Astrocyte (in vitro differentiated cells and primary cell): ENCODE results near the gene MFF. TPM values are rescaled to one million over a fixed set of nuclear protein-coding genes. Genes with fewer than 3 reads are reported as not detected.
A peak's percentile ranks its signal among the peaks of the same experiment; 100 is the strongest.
"Not testable (repeated sequence)": the region's sequence is repeated elsewhere in the genome, so short reads cannot be mapped to it uniquely, and the experiment has no call there.

Experiments
- DNase-seq: peaks from one replicate; pipeline ENCODE4 v3.0.0-alpha.2; 2010; ENCODE audit warnings: low read depth
- FAIRE-seq: peaks from 2 replicates; lab custom pipeline; 2011; peaks lifted over from hg19 to GRCh38; lab: Jason Lieb, UNC
- H2AFZ ChIP-seq: 2 replicates; pipeline ENCODE4 v1.6.0; 2012; ENCODE audit warnings: low read depth, low read length, inconsistent platforms
- H3K27ac ChIP-seq: 2 replicates; pipeline ENCODE4 v1.5.1; 2011; ENCODE audit warnings: low read depth, low read length, inconsistent platforms
- H3K27me3 ChIP-seq: 2 replicates; pipeline ENCODE4 v1.6.0; 2011; ENCODE audit warnings: low read length, inconsistent platforms; ENCODE audit not compliant: insufficient read depth
- H3K36me3 ChIP-seq: 2 replicates; pipeline ENCODE4 v1.5.1; 2011; ENCODE audit warnings: low read length, inconsistent platforms; ENCODE audit not compliant: insufficient read depth
- H3K4me1 ChIP-seq: 2 replicates; pipeline ENCODE4 v1.5.1; 2011; ENCODE audit warnings: low read length, inconsistent platforms; ENCODE audit not compliant: insufficient read depth
- H3K4me2 ChIP-seq: 2 replicates; pipeline ENCODE4 v1.6.0; 2012; ENCODE audit warnings: low read length, inconsistent platforms
- H3K4me3 ChIP-seq: 2 replicates; pipeline ENCODE4 v1.5.1; 2011; ENCODE audit warnings: low read depth, mild to moderate bottlenecking, low read length, inconsistent platforms; ENCODE audit not compliant: insufficient read depth
- H3K79me2 ChIP-seq: 2 replicates; pipeline ENCODE4 v1.6.0; 2012; ENCODE audit warnings: mild to moderate bottlenecking, low read length, inconsistent platforms; ENCODE audit not compliant: insufficient read depth
- H3K9ac ChIP-seq: 2 replicates; pipeline ENCODE4 v1.6.0; 2012; ENCODE audit warnings: mild to moderate bottlenecking, low read length, inconsistent platforms
- H3K9me3 ChIP-seq: 2 replicates; pipeline ENCODE4 v1.5.1; 2012; ENCODE audit warnings: low read depth, mild to moderate bottlenecking, low read length, inconsistent platforms; ENCODE audit not compliant: insufficient read depth
- H4K20me1 ChIP-seq: 2 replicates; pipeline ENCODE4 v1.6.0; 2012; ENCODE audit warnings: low read length, inconsistent platforms; ENCODE audit not compliant: insufficient read depth
- H3K27ac Mint-ChIP-seq: one replicate; pipeline ENCODE4 v1.8.0; 2021; ENCODE audit warnings: mild to moderate bottlenecking, mixed read lengths; ENCODE audit not compliant: unreplicated experiment
- H3K27me3 Mint-ChIP-seq: one replicate; pipeline ENCODE4 v1.8.0; 2021; ENCODE audit warnings: low read depth, mixed read lengths; ENCODE audit not compliant: unreplicated experiment
- H3K36me3 Mint-ChIP-seq: one replicate; pipeline ENCODE4 v1.8.0; 2021; ENCODE audit warnings: low read depth, mixed read lengths; ENCODE audit not compliant: unreplicated experiment
- H3K4me1 Mint-ChIP-seq: one replicate; pipeline ENCODE4 v1.8.0; 2021; ENCODE audit warnings: low read depth, mixed read lengths; ENCODE audit not compliant: unreplicated experiment
- H3K4me3 Mint-ChIP-seq: one replicate; pipeline ENCODE4 v1.8.0; 2021; ENCODE audit warnings: mild to moderate bottlenecking, moderate library complexity, mixed read lengths; ENCODE audit not compliant: unreplicated experiment
- H3K9me3 Mint-ChIP-seq: one replicate; pipeline ENCODE4 v1.8.0; 2021; ENCODE audit warnings: mild to moderate bottlenecking, mixed read lengths; ENCODE audit not compliant: unreplicated experiment
- EZH2 ChIP-seq: IDR thresholded peaks from 2 replicates; pipeline ENCODE4 v1.6.1; 2012; ENCODE audit warnings: mild to moderate bottlenecking, low read length, inconsistent platforms; ENCODE audit not compliant: insufficient read depth
- total RNA-seq: library from RNA; stranded (reverse); gene quantifications from 2 replicates; pipeline ENCODE4 v1.2.1, GENCODE V29; 2021
- TF ChIP-seq, protein P1 (sequence below): IDR thresholded peaks from 2 replicates; pipeline ENCODE4 v1.5.1; 2011; ENCODE audit warnings: low read depth, mild to moderate bottlenecking, inconsistent platforms, low read length, moderate library complexity; ENCODE audit not compliant: insufficient read depth

Gene MFF
- total RNA-seq, 1 donor from 2014 or later: 51.6 TPM

DNA sequence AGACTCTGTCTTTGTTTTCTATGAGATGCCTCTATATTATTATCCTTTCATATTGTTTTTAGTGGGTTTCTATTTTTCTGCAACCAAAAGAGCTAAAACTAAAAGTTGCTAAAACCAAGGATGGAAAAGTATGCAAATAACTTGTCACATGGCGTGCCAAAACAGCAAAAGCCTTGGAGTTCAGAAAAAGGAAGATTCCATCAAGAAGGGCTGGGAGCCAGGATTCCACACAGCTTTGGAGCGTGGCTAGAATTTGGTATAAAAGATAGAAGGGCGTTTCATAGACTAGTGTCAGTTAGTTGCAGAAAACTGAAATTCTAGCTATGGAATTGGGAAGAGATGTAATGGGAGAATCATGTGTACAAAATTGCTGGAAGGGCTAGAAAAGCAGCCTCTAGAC lies 58.6 kb downstream of the MFF start:
- H3K27me3 Mint-ChIP-seq: peaks cover 11% of the 10 kb centered on the region
- Histone ChIP-seq H3K9me3 (no peaks in the 10 kb centered on the region), H3K27ac (no peak overlapping the region), H3K4me1 (peaks cover 2% of the 10 kb centered on the region), H3K36me3 (no peaks in the 10 kb centered on the region), H3K27me3 (peaks cover 3% of the 10 kb centered on the region), H3K79me2 (no peaks in the 10 kb centered on the region), H3K4me3 (no peak overlapping the region), H3K4me2 (no peak overlapping the region), H4K20me1 (no peaks in the 10 kb centered on the region), H2AFZ (no peak overlapping the region), H3K9ac (no peak overlapping the region)
- H3K36me3 Mint-ChIP-seq: no peaks in the 10 kb centered on the region
- no peak for FAIRE-seq
- no peak overlapping the region for H3K27ac Mint-ChIP-seq
- H3K9me3 Mint-ChIP-seq: no peaks in the 10 kb centered on the region
- TF ChIP-seq, protein P1, sequence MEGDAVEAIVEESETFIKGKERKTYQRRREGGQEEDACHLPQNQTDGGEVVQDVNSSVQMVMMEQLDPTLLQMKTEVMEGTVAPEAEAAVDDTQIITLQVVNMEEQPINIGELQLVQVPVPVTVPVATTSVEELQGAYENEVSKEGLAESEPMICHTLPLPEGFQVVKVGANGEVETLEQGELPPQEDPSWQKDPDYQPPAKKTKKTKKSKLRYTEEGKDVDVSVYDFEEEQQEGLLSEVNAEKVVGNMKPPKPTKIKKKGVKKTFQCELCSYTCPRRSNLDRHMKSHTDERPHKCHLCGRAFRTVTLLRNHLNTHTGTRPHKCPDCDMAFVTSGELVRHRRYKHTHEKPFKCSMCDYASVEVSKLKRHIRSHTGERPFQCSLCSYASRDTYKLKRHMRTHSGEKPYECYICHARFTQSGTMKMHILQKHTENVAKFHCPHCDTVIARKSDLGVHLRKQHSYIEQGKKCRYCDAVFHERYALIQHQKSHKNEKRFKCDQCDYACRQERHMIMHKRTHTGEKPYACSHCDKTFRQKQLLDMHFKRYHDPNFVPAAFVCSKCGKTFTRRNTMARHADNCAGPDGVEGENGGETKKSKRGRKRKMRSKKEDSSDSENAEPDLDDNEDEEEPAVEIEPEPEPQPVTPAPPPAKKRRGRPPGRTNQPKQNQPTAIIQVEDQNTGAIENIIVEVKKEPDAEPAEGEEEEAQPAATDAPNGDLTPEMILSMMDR: no peak
- TF ChIP-seq EZH2: no peak
- DNase-seq: no peak
- no peaks in the 10 kb centered on the region for H3K4me1 Mint-ChIP-seq
- no peak overlapping the region for H3K4me3 Mint-ChIP-seq

DNA sequence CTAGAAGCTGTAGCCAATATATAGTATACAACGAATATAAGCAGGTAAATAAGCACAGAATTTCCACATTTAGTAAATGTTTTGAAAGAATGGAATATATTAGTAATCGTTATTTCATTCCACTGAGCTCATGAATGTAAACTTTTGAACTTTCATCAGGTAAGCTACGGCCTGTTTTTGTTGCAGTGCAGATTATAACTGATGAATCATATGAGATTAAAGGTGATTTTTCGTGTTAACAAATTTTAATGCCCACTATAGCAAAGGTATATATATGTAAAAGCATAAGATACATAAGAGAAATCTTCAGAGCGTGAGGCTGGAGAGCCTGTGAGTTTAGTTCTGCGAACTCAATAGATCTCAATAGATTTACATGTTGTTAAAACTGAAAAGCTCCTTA lies 61.6 kb downstream of the MFF start:
- no peak for FAIRE-seq
- Histone ChIP-seq H4K20me1 (no peaks in the 10 kb centered on the region), H3K4me1 (peaks cover 2% of the 10 kb centered on the region), H3K36me3 (no peaks in the 10 kb centered on the region), H2AFZ (no peak overlapping the region), H3K9me3 (no peaks in the 10 kb centered on the region), H3K4me2 (no peak overlapping the region), H3K27ac (no peak overlapping the region), H3K9ac (no peak overlapping the region), H3K27me3 (peaks cover 3% of the 10 kb centered on the region), H3K4me3 (no peak overlapping the region), H3K79me2 (no peaks in the 10 kb centered on the region)
- Mint-ChIP-seq H3K4me1 (no peaks in the 10 kb centered on the region), H3K36me3 (no peaks in the 10 kb centered on the region), H3K9me3 (no peaks in the 10 kb centered on the region), H3K4me3 (no peak overlapping the region), H3K27ac (no peak overlapping the region), H3K27me3 (peaks cover 11% of the 10 kb centered on the region)
- no peak for TF ChIP-seq EZH2
- TF ChIP-seq, protein P1: no peak
- no peak for DNase-seq

- H3K27ac ChIP-seq: peak within 1 kb of the TSS; percentile 55
- not testable (repeated sequence) for H3K27me3 ChIP-seq, H2AFZ ChIP-seq, H3K36me3 ChIP-seq, H3K9me3 Mint-ChIP-seq, FAIRE-seq, DNase-seq, H3K4me2 ChIP-seq, H4K20me1 ChIP-seq, H3K4me3 ChIP-seq, H3K27ac Mint-ChIP-seq, H3K4me1 Mint-ChIP-seq, H3K4me1 ChIP-seq, H3K9ac ChIP-seq, H3K79me2 ChIP-seq, H3K4me3 Mint-ChIP-seq, H3K36me3 Mint-ChIP-seq, H3K9me3 ChIP-seq
- peaks cover 11% of the 10 kb centered on the region for H3K27me3 Mint-ChIP-seq
Observed at GRCh38 chr2:227387583-227387982, 62.5 kb downstream of the MFF start, which contains the start of gene SCYGR1. Gene SCYGR1 (minus strand): TSS chr2:227387949. CDS start chr2:227387949, 0 bp downstream.
